Astrocyte (in vitro differentiated cells and primary cell): Measurements from ENCODE around the gene PPP2R2B.

Source experiments
- CTCF ChIP-seq: IDR thresholded peaks from 2 replicates; pipeline ENCODE4 v1.5.1; 2011; ENCODE audit warnings: low read depth, mild to moderate bottlenecking, inconsistent platforms, low read length, moderate library complexity; ENCODE audit not compliant: insufficient read depth
- EZH2 ChIP-seq: IDR thresholded peaks from 2 replicates; pipeline ENCODE4 v1.6.1; 2012; ENCODE audit warnings: mild to moderate bottlenecking, low read length, inconsistent platforms; ENCODE audit not compliant: insufficient read depth

- peak; percentile 41 for TF ChIP-seq CTCF
- no peak for TF ChIP-seq EZH2
Observed at GRCh38 chr5:146622391-146622790, 256.2 kb downstream of the PPP2R2B start.
